Activated CD8-positive, alpha-beta memory T cell treated with anti-CD3 and anti-CD28 coated beads, Interleukin-2, amount 50 U/mL, for 1 hour (primary cell): ENCODE results near the gene STEAP1B.
"Not testable (repeated sequence)": the region's sequence is repeated elsewhere in the genome, so short reads cannot be mapped to it uniquely, and the experiment has no call there.

Experiments used
- DNase-seq: peaks from one replicate; pipeline ENCODE4 v3.0.0-alpha.2; 2020; ENCODE audit errors: extremely low read depth

The STEAP1B gene

GRCh38 chr7:22496912-22497311 is 3.1 kb downstream of the STEAP1B start:
- DNase-seq, result not testable (repeated sequence)

- not testable (repeated sequence) for DNase-seq
Measured at GRCh38 chr7:22496296-22496888, 3.6 kb downstream of the STEAP1B start.

GRCh38 chr7:22493160-22493925 is 6.6 kb downstream of the STEAP1B start:
- DNase-seq, result not testable (repeated sequence)

GRCh38 chr7:22488643-22489462 is 11.1 kb downstream of the STEAP1B start:
- DNase-seq, result peak; percentile 7

- DNase-seq, result no peak
Measured at GRCh38 chr7:22487978-22488642, 11.9 kb downstream of the STEAP1B start.

- DNase-seq, result no peak
Measured at GRCh38 chr7:22486597-22486996, 13.4 kb downstream of the STEAP1B start.

- no peak for DNase-seq
Measured at GRCh38 chr7:22485189-22485588, 14.8 kb downstream of the STEAP1B start.

GRCh38 chr7:22482503-22482902 is 17.5 kb downstream of the STEAP1B start:
- no peak for DNase-seq

GRCh38 chr7:22481726-22482125 is 18.3 kb downstream of the STEAP1B start:
- DNase-seq, result no peak

GRCh38 chr7:22480523-22481075 is 19.4 kb downstream of the STEAP1B start:
- DNase-seq, result no peak

GRCh38 chr7:22477876-22478450 is 22.0 kb downstream of the STEAP1B start:
- no peak for DNase-seq

GRCh38 chr7:22477262-22477661 is 22.7 kb downstream of the STEAP1B start:
- no peak for DNase-seq

- no peak for DNase-seq
Measured at GRCh38 chr7:22476824-22477223, 23.2 kb downstream of the STEAP1B start.

- no peak for DNase-seq
Measured at GRCh38 chr7:22474645-22475044, 25.3 kb downstream of the STEAP1B start.

- no peak for DNase-seq
Measured at GRCh38 chr7:22470981-22471380, 29.0 kb downstream of the STEAP1B start.

GRCh38 chr7:22469371-22470143 is 30.4 kb downstream of the STEAP1B start:
- DNase-seq, result no peak

GRCh38 chr7:22468609-22469008 is 31.4 kb downstream of the STEAP1B start:
- no peak for DNase-seq

- no peak for DNase-seq
Measured at GRCh38 chr7:22464299-22464698, 35.7 kb downstream of the STEAP1B start.

- no peak for DNase-seq
Measured at GRCh38 chr7:22460363-22460988, 39.5 kb downstream of the STEAP1B start.

GRCh38 chr7:22457471-22457870 is 42.5 kb downstream of the STEAP1B start:
- DNase-seq, result no peak
